ENCODE measurements around the gene PRM3.

- TF ChIP-seq, protein P1, sequence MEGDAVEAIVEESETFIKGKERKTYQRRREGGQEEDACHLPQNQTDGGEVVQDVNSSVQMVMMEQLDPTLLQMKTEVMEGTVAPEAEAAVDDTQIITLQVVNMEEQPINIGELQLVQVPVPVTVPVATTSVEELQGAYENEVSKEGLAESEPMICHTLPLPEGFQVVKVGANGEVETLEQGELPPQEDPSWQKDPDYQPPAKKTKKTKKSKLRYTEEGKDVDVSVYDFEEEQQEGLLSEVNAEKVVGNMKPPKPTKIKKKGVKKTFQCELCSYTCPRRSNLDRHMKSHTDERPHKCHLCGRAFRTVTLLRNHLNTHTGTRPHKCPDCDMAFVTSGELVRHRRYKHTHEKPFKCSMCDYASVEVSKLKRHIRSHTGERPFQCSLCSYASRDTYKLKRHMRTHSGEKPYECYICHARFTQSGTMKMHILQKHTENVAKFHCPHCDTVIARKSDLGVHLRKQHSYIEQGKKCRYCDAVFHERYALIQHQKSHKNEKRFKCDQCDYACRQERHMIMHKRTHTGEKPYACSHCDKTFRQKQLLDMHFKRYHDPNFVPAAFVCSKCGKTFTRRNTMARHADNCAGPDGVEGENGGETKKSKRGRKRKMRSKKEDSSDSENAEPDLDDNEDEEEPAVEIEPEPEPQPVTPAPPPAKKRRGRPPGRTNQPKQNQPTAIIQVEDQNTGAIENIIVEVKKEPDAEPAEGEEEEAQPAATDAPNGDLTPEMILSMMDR (IDR thresholded peaks at IDR 0.05), result no peak
- no peak for TF ChIP-seq POLR2A (IDR thresholded peaks at IDR 0.05)
Observed at GRCh38 chr16:11224894-11225676, 48.3 kb downstream of the PRM3 start.
